ENCODE measurements around the gene CXCR5.

- TF ChIP-seq CTCF (IDR thresholded peaks at IDR 0.05): no peak
- no peak for TF ChIP-seq POLR2A (IDR thresholded peaks at IDR 0.05)
Observed at GRCh38 chr11:118911880-118912741, 28.4 kb downstream of the CXCR5 start.
